T-cell (primary cell): ENCODE measurements around the gene COL4A1. TPM values are rescaled to one million over a fixed set of nuclear protein-coding genes. Genes with fewer than 3 reads are reported as not detected.

Experiments
- ATAC-seq, 4 experiments: fragments of 200-7000 bp in 3 of 4; fragments of 150-1000 bp in 1 of 4; cut with Tn5 transposase; replicated peaks in 1 of 4; 1 replicate in 3 of 4; 2 replicates in 1 of 4; pipeline ENCODE4 v1.10.0; 2021; ENCODE audit warnings: moderate library complexity in 3 of 4, mild to moderate bottlenecking in 2 of 4, moderate number of reproducible peaks in 1 of 4
- CTCF ChIA-PET, 2 donors: fragments of 300-600 bp; sonication (Branson Sonifier 250); formaldehyde crosslinking; loops; one replicate each; lab custom pipeline; 2022; ENCODE audit warnings: antibody characterized with exemption in 2 of 2; lab: Charles Lee
- POLR2A ChIA-PET, 2 donors: fragments of 300-600 bp; sonication (Branson Sonifier 250); formaldehyde crosslinking; loops; one replicate each; lab custom pipeline; 2022; ENCODE audit warnings: antibody characterized with exemption in 2 of 2; lab: Charles Lee
- DNase-seq, 35 experiments: peaks; one replicate each; pipeline versions ENCODE4 v3.0.0 to v3.0.0-alpha.2; 2013 to 2023
- H3K27ac ChIP-seq: one replicate; pipeline ENCODE4 v1.5.1; 2013; ENCODE audit warnings: low read length
- H3K27me3 ChIP-seq, 2 experiments: replicated peaks in 1 of 2; 1 replicate in 1 of 2; 2 replicates in 1 of 2; pipeline versions ENCODE4 v1.6.1 to v1.7.0; 2013; ENCODE audit warnings: low read length in 1 of 2, mixed read lengths in 1 of 2; ENCODE audit not compliant: control insufficient read depth in 2 of 2, insufficient read depth in 2 of 2; ENCODE audit errors: extremely low read depth in 1 of 2
- H3K36me3 ChIP-seq, 2 donors: 1 replicate in 1 of 2; 2 replicates in 1 of 2; pipeline versions ENCODE4 v1.6.1 to v1.7.0; 2013; ENCODE audit warnings: low read length in 1 of 2; ENCODE audit not compliant: control insufficient read depth in 2 of 2, insufficient read depth in 1 of 2; ENCODE audit errors: extremely low read depth in 1 of 2
- H3K4me1 ChIP-seq, 2 experiments: 1 replicate in 1 of 2; 2 replicates in 1 of 2; pipeline versions ENCODE4 v1.6.1 to v1.7.0; 2013; ENCODE audit warnings: low read length in 2 of 2, mixed read lengths in 1 of 2; ENCODE audit not compliant: insufficient read depth in 2 of 2, control insufficient read depth in 1 of 2; ENCODE audit errors: extremely low read depth in 1 of 2
- H3K4me3 ChIP-seq, 2 donors: 1 replicate in 1 of 2; 2 replicates in 1 of 2; pipeline versions ENCODE4 v1.5.1 to v1.7.0; 2013; ENCODE audit warnings: mild to moderate bottlenecking in 2 of 2, low read length in 1 of 2, moderate library complexity in 1 of 2; ENCODE audit not compliant: control insufficient read depth in 1 of 2; ENCODE audit errors: extremely low read depth in 1 of 2
- H3K9me3 ChIP-seq: 2 replicates; pipeline ENCODE4 v1.7.0; 2013
- H3K27ac Mint-ChIP-seq, 2 donors: one replicate each; pipeline ENCODE4 v1.8.0; 2020 to 2021; ENCODE audit warnings: mild to moderate bottlenecking in 2 of 2, mixed read lengths in 2 of 2
- H3K27me3 Mint-ChIP-seq, 2 donors: one replicate each; pipeline ENCODE4 v1.8.0; 2021 to 2022; ENCODE audit warnings: mixed read lengths in 2 of 2
- H3K36me3 Mint-ChIP-seq: one replicate; pipeline ENCODE4 v1.8.0; 2021; ENCODE audit warnings: mixed read lengths
- H3K4me1 Mint-ChIP-seq, 3 donors: one replicate each; pipeline ENCODE4 v1.8.0; 2020 to 2022; ENCODE audit warnings: mixed read lengths in 3 of 3, mild to moderate bottlenecking in 1 of 3
- H3K4me3 Mint-ChIP-seq, 3 donors: one replicate each; pipeline ENCODE4 v1.8.0; 2020 to 2022; ENCODE audit warnings: mild to moderate bottlenecking in 3 of 3, mixed read lengths in 3 of 3, moderate library complexity in 3 of 3
- H3K9me3 Mint-ChIP-seq, 3 donors: one replicate each; pipeline ENCODE4 v1.8.0; 2020 to 2022; ENCODE audit warnings: mixed read lengths in 3 of 3
- WGBS: methylation state at CpG from one replicate; pipeline ENCODE4 v1.1.5; 2013; ENCODE audit warnings: missing lambda C conversion rate; ENCODE audit not compliant: insufficient coverage; 5-methylcytosine and 5-hydroxymethylcytosine counted together
- total RNA-seq, 35 experiments: library from RNA in 6 of 35; stranded (reverse) in 6 of 35; fragments of 120-200 nt in 1 of 35; gene quantifications; one replicate each; pipeline versions ENCODE4 v1.2.1 to v1.2.4 and lab custom pipeline; 2013 to 2026

Gene COL4A1
- total RNA-seq, 5 donors from 2014 or later (not counting 1 experiment from before 2014, with no cell fraction given) = 0.49 to 1.3 (median 0.85) TPM; not detected in 2

DNA sequence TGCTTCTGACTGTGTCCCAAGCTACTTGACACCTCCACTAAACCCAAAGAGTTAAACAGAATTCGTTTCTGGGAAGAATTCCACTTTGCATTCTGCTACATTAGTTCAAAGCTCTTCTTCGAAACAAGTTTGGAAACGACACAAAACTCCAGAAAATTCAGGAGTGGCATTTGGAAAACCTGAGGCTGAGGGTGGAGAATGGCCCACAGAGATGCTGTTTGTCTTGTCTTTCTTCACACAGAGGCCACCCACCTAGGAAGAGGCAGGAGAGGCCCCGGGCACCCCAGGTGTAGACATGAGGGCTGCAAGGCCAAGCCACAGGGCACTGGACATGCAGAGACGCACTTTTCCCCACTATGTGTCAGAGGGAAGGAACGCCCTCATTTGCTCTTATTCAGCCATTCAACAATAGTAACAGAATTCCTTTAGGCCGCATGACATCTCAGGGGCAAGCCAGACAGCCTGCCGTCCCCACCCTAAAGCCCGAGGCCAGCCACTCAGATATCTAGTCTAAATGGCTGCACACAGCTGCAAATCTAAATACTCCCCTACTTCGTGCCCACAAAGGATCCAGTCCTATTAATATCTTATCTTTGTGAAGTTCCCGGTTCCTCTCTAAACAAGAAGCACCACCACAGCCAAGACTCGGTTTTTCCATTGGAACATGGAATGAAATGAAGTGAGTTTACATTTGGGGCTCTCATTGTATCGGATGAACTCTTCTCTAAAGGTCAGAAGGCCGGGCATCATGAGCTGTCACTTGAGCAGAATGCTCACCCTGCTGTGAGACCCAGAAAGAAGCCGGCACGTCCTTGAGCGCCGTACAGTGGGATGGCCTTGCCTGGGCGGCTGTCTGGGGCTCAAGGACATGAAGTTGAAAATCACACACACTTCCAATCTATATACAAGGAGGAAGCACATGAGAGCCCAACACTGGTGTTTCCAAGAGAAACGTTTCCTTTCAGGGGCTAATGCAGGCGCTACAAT lies 19.8 kb downstream of the COL4A1 start:
- no peaks in the 10 kb centered on the region for H3K36me3 Mint-ChIP-seq
- no peak for ATAC-seq
- peaks cover 8 to 23% of the 10 kb centered on the region in 2 donors for H3K27me3 Mint-ChIP-seq
- H3K4me1 Mint-ChIP-seq = no peaks in the 10 kb centered on the region
- no peak overlapping the region for H3K27ac ChIP-seq
- no peak overlapping the region for H3K4me3 ChIP-seq
- no peaks in the 10 kb centered on the region for H3K9me3 Mint-ChIP-seq
- H3K4me3 Mint-ChIP-seq = no peak overlapping the region
- POLR2A ChIA-PET = no interaction called here
- CTCF ChIA-PET = no interaction called here
- no peak overlapping the region for H3K27ac Mint-ChIP-seq
- H3K27me3 ChIP-seq = peaks cover 0 to 13% of the 10 kb centered on the region in 2 experiments
- DNase-seq = no peak
- no peaks in the 10 kb centered on the region for H3K9me3 ChIP-seq
- H3K4me1 ChIP-seq = no peaks in the 10 kb centered on the region
- H3K36me3 ChIP-seq = no peaks in the 10 kb centered on the region
- 73% methylated on average over 11 of the region's 21 CpGs for WGBS

DNA sequence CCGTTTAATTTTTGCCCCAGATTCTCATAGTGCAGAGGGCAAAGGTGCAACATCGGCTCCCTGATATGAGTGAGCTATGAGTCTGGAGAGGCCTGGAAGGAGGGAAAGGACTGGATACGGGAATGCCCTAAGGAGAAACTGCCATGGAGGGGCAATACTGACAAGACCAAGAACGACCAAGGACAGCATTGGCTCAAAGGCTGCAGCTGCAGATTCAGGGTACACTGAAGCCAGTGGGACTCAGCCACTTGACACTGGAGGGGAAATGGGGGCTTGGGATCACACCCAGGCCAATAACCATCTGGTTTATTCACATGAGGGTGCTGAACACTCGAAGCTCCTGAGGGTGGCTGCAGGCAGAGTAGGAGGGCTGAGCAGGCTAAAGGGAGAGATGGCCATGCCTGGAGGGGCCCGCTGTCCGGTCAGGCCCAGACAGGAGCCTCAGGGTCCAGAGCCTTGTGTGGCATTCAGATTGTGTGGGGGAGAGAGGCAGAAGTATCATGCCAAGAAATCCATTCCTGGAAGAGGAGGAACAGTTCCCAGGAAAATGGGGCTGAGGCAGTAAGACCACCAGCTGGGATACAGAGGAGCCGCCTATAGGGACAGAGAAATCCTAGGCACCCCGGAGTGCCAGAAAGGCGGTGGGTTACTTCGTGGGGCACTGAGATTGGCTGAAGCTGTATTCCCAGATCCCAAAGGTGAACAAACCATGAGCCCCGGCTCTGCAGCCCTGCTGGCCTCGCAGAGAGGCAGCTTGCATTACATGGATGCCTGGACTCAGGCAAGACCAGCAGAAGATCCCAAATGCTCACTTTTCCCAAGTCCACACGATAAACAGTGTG lies 20.7 kb downstream of the COL4A1 start:
- 83% methylated on average over 13 of the region's 14 CpGs for whole genome bisulfite sequencing
- ChIA-PET CTCF (no interaction called here), POLR2A (no interaction called here)
- ATAC-seq (no peak), DNase-seq (no peak)
- no peaks in the 10 kb centered on the region for H3K4me1 ChIP-seq
- H3K4me3 ChIP-seq = no peak overlapping the region
- no peak overlapping the region for H3K27ac ChIP-seq
- no peaks in the 10 kb centered on the region for H3K4me1 Mint-ChIP-seq
- H3K27me3 ChIP-seq = peaks cover 0 to 11% of the 10 kb centered on the region in 2 experiments
- H3K9me3 ChIP-seq = no peaks in the 10 kb centered on the region
- H3K36me3 ChIP-seq = no peaks in the 10 kb centered on the region
- H3K27ac Mint-ChIP-seq = no peak overlapping the region
- no peaks in the 10 kb centered on the region for H3K9me3 Mint-ChIP-seq
- no peak overlapping the region for H3K4me3 Mint-ChIP-seq
- H3K27me3 Mint-ChIP-seq = peaks cover 8 to 28% of the 10 kb centered on the region in 2 donors
- no peaks in the 10 kb centered on the region for H3K36me3 Mint-ChIP-seq

DNA sequence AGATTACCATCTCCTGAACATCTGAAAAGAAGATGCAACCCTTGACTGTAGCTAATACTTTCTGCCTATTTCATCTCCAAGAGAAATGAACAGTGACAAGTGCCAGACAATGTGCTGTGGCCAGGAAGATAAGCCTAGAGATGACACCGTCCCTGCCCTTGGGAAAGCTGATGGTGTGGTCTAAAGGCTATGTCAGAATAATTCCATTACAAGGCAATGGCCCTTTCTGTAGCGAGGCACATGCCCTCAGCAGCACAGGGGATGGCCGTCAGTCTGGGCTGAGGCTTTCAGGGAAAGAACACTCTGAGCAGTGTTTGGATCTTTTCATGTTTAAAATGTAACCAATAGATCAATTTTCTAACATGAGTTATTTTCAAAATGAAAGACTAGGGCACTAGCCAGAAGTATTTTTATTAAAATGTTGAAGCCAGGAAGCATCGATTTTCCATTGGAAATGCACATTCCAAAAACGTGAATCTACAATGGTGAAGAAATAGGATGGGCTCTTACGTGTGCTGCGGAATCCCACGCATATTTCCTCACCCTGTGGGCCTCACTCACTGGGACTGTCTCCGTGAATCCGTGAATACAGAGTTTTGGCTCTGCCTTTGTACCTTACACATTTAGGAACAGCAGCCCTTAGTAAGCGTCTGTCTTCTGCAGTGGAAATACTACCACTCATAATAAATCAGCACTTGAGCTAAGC lies 22.0 kb downstream of the COL4A1 start:
- DNase-seq (no peak), ATAC-seq (no peak)
- no peaks in the 10 kb centered on the region for H3K36me3 Mint-ChIP-seq
- no peak overlapping the region for H3K4me3 Mint-ChIP-seq
- no peaks in the 10 kb centered on the region for H3K9me3 ChIP-seq
- H3K27me3 ChIP-seq = peaks cover 0 to 11% of the 10 kb centered on the region in 2 experiments
- no peaks in the 10 kb centered on the region for H3K4me1 Mint-ChIP-seq
- ChIA-PET POLR2A (no interaction called here), CTCF (no interaction called here)
- peaks cover 6 to 28% of the 10 kb centered on the region in 2 donors for H3K27me3 Mint-ChIP-seq
- no peak overlapping the region for H3K27ac ChIP-seq
- H3K36me3 ChIP-seq = no peaks in the 10 kb centered on the region
- 70% methylated on average over 7 of the region's 11 CpGs for WGBS
- H3K4me1 ChIP-seq = no peaks in the 10 kb centered on the region
- no peak overlapping the region for H3K4me3 ChIP-seq
- H3K9me3 Mint-ChIP-seq = no peaks in the 10 kb centered on the region
- no peak overlapping the region for H3K27ac Mint-ChIP-seq

DNA sequence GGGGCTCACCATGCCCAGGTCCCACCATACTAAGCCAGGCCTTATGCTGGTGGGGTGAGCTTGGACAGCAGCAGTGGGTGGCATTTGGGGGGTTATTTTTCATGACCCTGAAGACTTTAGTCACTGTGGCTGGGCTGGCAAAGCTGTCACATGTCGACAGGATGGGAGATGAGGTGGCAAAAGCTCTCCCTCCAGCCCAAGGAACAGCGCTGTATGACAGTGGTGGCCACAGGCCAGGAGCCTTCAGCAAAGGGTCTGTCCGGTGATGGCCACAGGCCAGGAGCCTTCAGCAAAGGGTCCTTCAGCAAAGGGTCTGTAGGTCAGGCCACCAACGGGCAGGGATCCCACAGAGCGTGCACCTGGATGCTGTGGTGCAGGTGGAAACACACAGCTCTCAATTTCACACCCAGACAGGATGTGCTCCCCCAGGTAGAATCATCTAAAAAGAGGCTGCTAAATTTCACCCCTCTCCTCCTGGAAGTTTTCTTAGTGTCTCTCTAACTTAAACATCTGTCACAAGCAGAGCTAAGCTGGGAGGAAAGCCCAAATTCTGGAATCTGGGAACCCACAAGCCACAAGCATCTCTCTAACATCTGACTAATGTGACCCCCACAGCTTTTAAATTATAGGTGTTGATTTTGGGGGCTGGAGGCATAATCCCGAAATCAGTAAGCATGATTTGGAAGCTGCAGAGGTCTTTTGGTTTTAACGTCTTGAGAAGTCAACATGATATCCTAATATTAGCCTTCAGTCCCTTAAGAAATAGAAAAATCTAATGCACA lies 23.0 kb downstream of the COL4A1 start:
- Histone ChIP-seq H3K9me3 (no peaks in the 10 kb centered on the region), H3K4me1 (no peaks in the 10 kb centered on the region), H3K27ac (no peak overlapping the region), H3K27me3 (peaks cover 0 to 11% of the 10 kb centered on the region in 2 experiments), H3K36me3 (no peaks in the 10 kb centered on the region), H3K4me3 (no peak overlapping the region)
- ChIA-PET CTCF (no interaction called here), POLR2A (no interaction called here)
- H3K4me1 Mint-ChIP-seq = no peaks in the 10 kb centered on the region
- no peaks in the 10 kb centered on the region for H3K36me3 Mint-ChIP-seq
- H3K27ac Mint-ChIP-seq = no peak overlapping the region
- peaks cover 8 to 32% of the 10 kb centered on the region in 2 donors for H3K27me3 Mint-ChIP-seq
- H3K9me3 Mint-ChIP-seq = no peaks in the 10 kb centered on the region
- WGBS = 65% methylated on average over 5 of the region's 7 CpGs
- H3K4me3 Mint-ChIP-seq = no peak overlapping the region
- no peak for ATAC-seq
- DNase-seq = no peak

DNA sequence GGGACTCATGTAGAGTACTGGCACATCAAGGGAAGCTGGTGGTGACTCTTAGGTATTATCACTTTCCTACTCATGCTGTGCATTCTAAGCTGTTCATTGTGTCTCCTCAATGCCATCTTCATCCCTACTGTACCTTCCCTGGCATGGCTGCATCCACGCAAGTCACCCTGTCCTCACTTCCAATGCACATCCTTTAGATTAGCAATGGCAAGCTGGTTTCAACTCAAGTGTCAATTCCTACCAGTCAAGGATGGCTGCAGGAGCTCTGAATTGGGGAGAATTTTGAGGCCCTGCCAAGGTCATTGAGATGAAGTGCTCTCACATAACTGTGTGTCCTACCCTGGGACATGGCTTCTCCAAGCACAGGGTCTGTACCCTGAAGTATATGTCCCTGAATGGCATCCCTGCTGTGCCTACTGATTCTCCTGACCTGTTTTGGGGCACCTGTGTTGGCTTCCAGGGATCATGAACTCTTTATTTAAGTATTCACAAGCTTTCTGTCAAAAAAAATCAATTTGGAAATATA lies 24.6 kb downstream of the COL4A1 start:
- H3K4me3 Mint-ChIP-seq = no peak overlapping the region
- Histone ChIP-seq H3K9me3 (no peaks in the 10 kb centered on the region), H3K4me3 (no peak overlapping the region), H3K36me3 (no peaks in the 10 kb centered on the region), H3K27me3 (peaks cover 0 to 11% of the 10 kb centered on the region in 2 experiments), H3K27ac (no peak overlapping the region), H3K4me1 (no peaks in the 10 kb centered on the region)
- CTCF ChIA-PET = no interaction called here
- ATAC-seq (no peak), DNase-seq (no peak)
- H3K27ac Mint-ChIP-seq = no peak overlapping the region
- H3K4me1 Mint-ChIP-seq = no peaks in the 10 kb centered on the region
- H3K36me3 Mint-ChIP-seq = no peaks in the 10 kb centered on the region
- H3K9me3 Mint-ChIP-seq = no peaks in the 10 kb centered on the region
- WGBS = no CpG with 5 or more reads among the region's 1 CpG
- POLR2A ChIA-PET = no interaction called here
- H3K27me3 Mint-ChIP-seq = peaks cover 10 to 34% of the 10 kb centered on the region in 2 donors
